MCF 10A (cell line): ENCODE data around the gene MRPS18A. TPM values are rescaled to one million over a fixed set of nuclear protein-coding genes. Genes with fewer than 3 reads are reported as not detected.
A peak's percentile ranks its signal among the peaks of the same experiment; 100 is the strongest.

Experiments used
- BruUV-seq: library from RNA; stranded (reverse); fragments of 400-500 nt; replicated peaks from 2 replicates; lab custom pipeline; 2021; lab: Mats Ljungman, UMichigan
- CTCF ChIA-PET: fragments of 300-600 bp; sonication (Branson Sonifier 250); formaldehyde crosslinking; extraction: SDS; loops from one replicate; lab custom pipeline; 2021; ENCODE audit warnings: antibody characterized with exemption, inconsistent platforms; lab: Yijun Ruan, JAX
- POLR2A ChIA-PET: fragments of 300-600, 350-650 bp; sonication (Branson Sonifier 250); formaldehyde crosslinking; extraction: SDS; loops from one replicate; lab custom pipeline; 2020; ENCODE audit warnings: antibody characterized with exemption, inconsistent platforms; lab: Yijun Ruan, JAX
- DNase-seq: peaks from one replicate; pipeline ENCODE4 v3.0.0-alpha.2; 2018; ENCODE audit not compliant: unreplicated experiment
- H3K27ac Mint-ChIP-seq: one replicate; pipeline ENCODE4 v1.8.0; 2022; ENCODE audit warnings: mild to moderate bottlenecking, low read depth, mixed read lengths; ENCODE audit not compliant: unreplicated experiment
- H3K27me3 Mint-ChIP-seq: one replicate; pipeline ENCODE4 v1.8.0; 2022; ENCODE audit warnings: mixed read lengths; ENCODE audit not compliant: insufficient read depth, unreplicated experiment
- H3K36me3 Mint-ChIP-seq: one replicate; pipeline ENCODE4 v1.8.0; 2022; ENCODE audit warnings: mild to moderate bottlenecking, moderate library complexity, mixed read lengths; ENCODE audit not compliant: insufficient read depth, unreplicated experiment
- H3K4me1 Mint-ChIP-seq: one replicate; pipeline ENCODE4 v1.8.0; 2022; ENCODE audit warnings: mixed read lengths; ENCODE audit not compliant: insufficient read depth, unreplicated experiment
- H3K4me3 Mint-ChIP-seq: one replicate; pipeline ENCODE4 v1.8.0; 2022; ENCODE audit warnings: mild to moderate bottlenecking, moderate library complexity, mixed read lengths; ENCODE audit not compliant: unreplicated experiment
- H3K9me3 Mint-ChIP-seq: one replicate; pipeline ENCODE4 v1.8.0; 2022; ENCODE audit warnings: mixed read lengths; ENCODE audit not compliant: unreplicated experiment
- intact Hi-C: fragments of 100-400 bp; cut with micrococcal nuclease; formaldehyde crosslinking; loops from 2 replicates; pipeline ENCODE4 v1.14.1; 2022
- total RNA-seq: library from RNA; stranded (reverse); gene quantifications from 2 replicates; pipeline ENCODE4 v1.2.3, GENCODE V29; 2022
- TF ChIP-seq, protein P1 (sequence below): fragments of 200-600 bp; IDR thresholded peaks from one replicate; pipeline ENCODE4 v1.8.0; 2022; ENCODE audit warnings: antibody characterized with exemption, mild to moderate bottlenecking; ENCODE audit not compliant: unreplicated experiment

The MRPS18A gene
- total RNA-seq, 1 experiment from 2014 or later = 69.1 TPM

DNA sequence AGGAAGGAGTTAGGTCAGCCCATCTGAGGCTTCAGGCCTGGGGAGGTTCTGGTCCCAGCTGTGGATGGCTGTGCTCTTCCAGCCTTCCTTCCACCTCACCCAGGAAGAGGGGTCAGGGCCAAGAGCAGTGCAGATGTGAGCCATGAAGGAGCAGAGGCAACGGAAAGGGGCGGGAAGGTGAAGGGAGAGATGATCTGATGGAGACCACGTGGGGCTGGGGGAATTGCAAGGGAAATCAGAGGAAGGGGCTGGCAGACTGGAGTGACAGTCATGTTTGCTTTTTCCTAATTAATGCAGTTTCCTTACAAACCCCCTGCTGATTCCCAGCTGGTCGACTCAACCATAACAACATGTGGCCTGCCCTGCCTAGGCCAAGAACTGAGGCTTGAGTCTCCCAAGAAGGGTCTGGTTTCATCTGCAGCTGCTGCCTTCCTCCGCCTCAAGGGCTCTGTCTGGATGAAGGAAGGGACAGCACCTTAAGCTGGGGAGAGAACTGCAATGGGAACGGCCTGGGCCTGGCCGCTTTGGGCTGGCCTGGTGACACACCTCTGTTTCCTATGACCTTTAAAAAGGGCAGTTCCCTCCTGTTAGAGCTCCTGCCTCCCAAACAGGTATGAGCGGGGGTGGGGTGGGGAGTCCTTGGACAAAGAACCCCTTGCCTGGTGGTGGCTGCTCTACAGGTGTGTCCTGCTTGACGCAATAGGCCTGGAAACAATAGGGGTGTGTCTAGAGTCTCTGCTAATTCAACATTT, 7.8 kb upstream of the MRPS18A start:
- no TSS peak for BruUV-seq
- no peak overlapping the region for H3K4me3 Mint-ChIP-seq
- peak; percentile 29 for DNase-seq
- H3K36me3 Mint-ChIP-seq = no peaks in the 10 kb centered on the region
- ChIA-PET CTCF (interaction anchor here (0.5 to 1.4 kb wide), 5 partner anchors 74 to 391 kb away, joined by 3 to 5 read pairs (median 3); no protein-coding TSS in a partner anchor), POLR2A (no interaction called here)
- H3K9me3 Mint-ChIP-seq = no peaks in the 10 kb centered on the region
- intact Hi-C loops = no loop called here
- H3K27ac Mint-ChIP-seq = no peak overlapping the region
- H3K4me1 Mint-ChIP-seq = peaks cover 10% of the 10 kb centered on the region
- TF ChIP-seq, protein P1, sequence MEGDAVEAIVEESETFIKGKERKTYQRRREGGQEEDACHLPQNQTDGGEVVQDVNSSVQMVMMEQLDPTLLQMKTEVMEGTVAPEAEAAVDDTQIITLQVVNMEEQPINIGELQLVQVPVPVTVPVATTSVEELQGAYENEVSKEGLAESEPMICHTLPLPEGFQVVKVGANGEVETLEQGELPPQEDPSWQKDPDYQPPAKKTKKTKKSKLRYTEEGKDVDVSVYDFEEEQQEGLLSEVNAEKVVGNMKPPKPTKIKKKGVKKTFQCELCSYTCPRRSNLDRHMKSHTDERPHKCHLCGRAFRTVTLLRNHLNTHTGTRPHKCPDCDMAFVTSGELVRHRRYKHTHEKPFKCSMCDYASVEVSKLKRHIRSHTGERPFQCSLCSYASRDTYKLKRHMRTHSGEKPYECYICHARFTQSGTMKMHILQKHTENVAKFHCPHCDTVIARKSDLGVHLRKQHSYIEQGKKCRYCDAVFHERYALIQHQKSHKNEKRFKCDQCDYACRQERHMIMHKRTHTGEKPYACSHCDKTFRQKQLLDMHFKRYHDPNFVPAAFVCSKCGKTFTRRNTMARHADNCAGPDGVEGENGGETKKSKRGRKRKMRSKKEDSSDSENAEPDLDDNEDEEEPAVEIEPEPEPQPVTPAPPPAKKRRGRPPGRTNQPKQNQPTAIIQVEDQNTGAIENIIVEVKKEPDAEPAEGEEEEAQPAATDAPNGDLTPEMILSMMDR = no peak
- H3K27me3 Mint-ChIP-seq = no peaks in the 10 kb centered on the region

DNA sequence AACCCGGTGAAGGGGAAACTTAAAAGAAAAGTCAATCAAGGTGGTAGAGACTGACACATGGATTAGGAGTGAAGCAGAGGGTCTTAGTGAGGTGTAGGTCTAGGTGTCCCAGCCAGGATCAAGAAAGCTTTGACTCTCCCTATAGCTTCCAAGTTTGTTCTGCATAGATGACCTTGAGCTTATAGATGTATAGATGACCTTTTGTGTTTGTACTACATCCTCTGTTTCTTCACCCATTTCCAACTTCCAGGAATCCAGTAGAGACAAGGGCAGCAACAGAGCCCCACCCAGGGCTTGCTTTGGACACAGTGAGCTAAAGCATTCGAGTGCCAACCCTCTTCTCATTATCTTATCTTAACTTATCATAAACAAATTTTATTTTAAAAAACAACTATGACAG, 1.8 kb upstream of the MRPS18A start:
- no peak overlapping the region for H3K27ac Mint-ChIP-seq
- no peaks in the 10 kb centered on the region for H3K27me3 Mint-ChIP-seq
- H3K4me1 Mint-ChIP-seq = peaks cover 25% of the 10 kb centered on the region
- CTCF ChIA-PET = interaction anchor here (0.5 to 2.0 kb wide), 8 partner anchors 11 to 766 kb away, joined by 3 to 10 read pairs (median 3); no protein-coding TSS in a partner anchor
- no peaks in the 10 kb centered on the region for H3K9me3 Mint-ChIP-seq
- TF ChIP-seq, protein P1 = no peak
- POLR2A ChIA-PET = interaction anchor here (0.6 to 5.5 kb wide), 4 partner anchors 9 to 380 kb away, joined by 3 to 80 read pairs (median 20); no protein-coding TSS in a partner anchor
- H3K4me3 Mint-ChIP-seq = no peak overlapping the region
- intact Hi-C loops = no loop called here
- BruUV-seq = no TSS peak
- H3K36me3 Mint-ChIP-seq = no peaks in the 10 kb centered on the region
- no peak for DNase-seq

DNA sequence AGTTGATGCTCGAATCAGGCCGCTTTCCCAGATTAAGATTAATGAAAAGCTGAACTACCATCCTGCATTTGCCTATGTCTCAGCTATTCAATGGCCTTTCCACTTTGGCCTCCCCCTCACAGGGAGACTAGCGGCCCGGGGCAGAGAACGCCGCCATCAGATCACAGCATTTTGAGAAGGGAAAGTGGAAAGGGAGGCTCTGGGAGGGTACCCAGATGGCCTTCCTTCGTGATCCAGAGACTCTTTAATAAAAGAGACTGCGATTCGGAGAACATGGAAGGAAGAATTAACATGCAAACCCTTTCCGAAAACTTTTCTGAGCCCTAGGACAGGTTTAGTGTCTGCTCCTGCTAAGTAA, 533 bp downstream of the MRPS18A start:
- TF ChIP-seq, protein P1 = no peak
- Mint-ChIP-seq H3K36me3 (no peaks in the 10 kb centered on the region), H3K27ac (peak overlapping the region; percentile 92), H3K9me3 (no peaks in the 10 kb centered on the region), H3K4me3 (peak overlapping the region; percentile 90), H3K27me3 (no peaks in the 10 kb centered on the region), H3K4me1 (peaks cover 33% of the 10 kb centered on the region)
- ChIA-PET CTCF (interaction anchor here (0.6 to 1.6 kb wide), 5 partner anchors 10 to 413 kb away, joined by 3 to 4 read pairs (median 3); no protein-coding TSS in a partner anchor), POLR2A (interaction anchor here (0.6 to 5.5 kb wide), 14 partner anchors 11 to 111 kb away, joined by 3 to 80 read pairs (median 6); partner anchors contain the start of genes GTPBP2, MAD2L1BP, POLH and VEGFA)
- BruUV-seq = no TSS peak
- intact Hi-C loops = no loop called here
- DNase-seq = no peak

DNA sequence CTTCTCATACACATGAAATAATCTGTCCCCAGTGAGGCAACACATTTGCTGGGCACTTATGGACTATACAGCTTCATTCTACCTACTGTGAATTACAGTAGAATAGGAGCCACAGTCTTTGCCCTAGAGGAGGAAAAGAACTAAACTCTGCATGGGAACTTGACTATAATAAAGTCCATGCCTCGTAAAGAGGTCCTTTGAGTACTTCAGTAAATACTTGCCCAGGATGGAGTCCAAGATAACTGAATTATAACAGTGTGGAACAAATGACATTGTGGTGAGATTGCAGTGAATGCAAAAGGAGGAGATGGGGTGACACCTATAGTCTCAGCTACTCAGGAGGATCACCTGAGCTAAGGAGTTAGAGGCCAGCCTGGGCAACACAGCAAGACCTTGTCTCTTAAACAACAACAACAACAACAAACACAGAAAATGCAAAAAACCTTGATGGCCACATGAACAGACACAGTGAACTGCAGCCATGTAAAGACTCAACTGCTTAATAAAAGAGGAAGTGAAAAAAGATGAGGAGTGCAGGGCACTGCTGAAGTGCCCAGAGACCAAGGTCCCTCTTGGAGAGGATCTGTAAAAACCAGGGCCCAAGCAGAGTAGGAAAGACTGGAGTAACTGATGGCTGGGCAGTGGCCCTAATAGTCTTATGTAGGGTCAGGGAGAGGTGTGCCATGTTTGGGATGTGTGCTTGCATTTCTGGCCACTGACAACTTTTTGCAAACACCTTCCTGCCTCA, 3.7 kb downstream of the MRPS18A start:
- Mint-ChIP-seq H3K27me3 (no peaks in the 10 kb centered on the region), H3K9me3 (no peaks in the 10 kb centered on the region), H3K36me3 (peaks cover 7% of the 10 kb centered on the region), H3K4me3 (no peak overlapping the region), H3K4me1 (peaks cover 33% of the 10 kb centered on the region), H3K27ac (peak overlapping the region; percentile 21)
- no TSS peak for BruUV-seq
- TF ChIP-seq, protein P1 = no peak
- intact Hi-C loops = no loop called here
- CTCF ChIA-PET = no interaction called here
- no peak for DNase-seq
- POLR2A ChIA-PET = no interaction called here
